ENCODE data around the gene CNTN1.
A peak's percentile ranks its signal among the peaks of the same experiment; 100 is the strongest.
"Not testable (repeated sequence)": the region's sequence is repeated elsewhere in the genome, so short reads cannot be mapped to it uniquely, and the experiment has no call there.

CNTN1 gene

DNA sequence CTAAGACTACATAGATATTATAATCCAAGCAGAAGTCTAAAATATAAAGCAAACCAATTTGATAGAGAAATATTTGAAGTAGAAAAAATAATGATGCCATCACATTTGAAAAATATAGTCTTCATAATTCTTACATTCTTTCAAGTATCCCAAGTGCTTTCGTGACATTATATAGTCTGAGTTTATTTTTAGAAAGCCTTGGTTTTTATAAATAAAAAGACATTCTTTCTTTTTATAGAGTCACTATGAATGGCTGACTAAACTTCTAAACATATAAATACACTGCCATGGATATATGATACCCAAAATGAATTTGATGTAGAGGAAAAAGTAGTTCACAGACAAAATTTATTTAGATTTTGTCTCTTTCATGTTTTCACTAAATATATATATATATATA lies 360.8 kb downstream of the CNTN1 start:
- DNase-seq = no peak

DNA sequence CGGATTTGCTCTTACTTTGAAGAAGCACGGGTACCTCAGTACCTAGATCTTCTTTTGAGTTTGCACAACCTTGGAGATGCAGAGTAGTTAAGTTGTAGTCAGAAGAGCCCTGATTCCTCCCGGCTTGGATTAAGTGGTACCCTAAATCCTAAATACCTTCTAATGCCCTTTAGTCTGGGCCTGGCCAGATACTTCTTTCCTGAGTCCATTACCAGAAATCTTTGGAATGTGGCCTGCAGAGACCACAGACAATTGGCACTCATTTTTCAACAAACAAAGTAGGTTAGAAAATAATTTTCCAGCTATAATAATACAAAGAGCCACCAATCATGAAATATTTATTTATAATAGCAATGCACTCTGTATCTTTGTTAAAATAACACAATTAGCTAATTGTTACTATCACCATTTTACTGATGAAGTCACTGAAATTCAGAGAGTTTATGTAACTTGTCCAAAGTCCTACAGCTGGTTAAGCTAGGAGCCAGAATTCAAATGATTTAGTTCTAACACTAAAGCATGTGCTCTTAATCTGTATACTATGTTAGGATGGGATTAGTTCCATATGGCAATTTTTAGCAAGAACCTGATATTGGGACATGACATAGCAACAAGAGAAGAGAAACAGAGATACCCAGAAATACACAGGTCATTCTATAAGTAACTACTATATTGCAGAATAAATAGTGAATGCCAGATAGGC lies 363.8 kb downstream of the CNTN1 start:
- no peak for DNase-seq

DNA sequence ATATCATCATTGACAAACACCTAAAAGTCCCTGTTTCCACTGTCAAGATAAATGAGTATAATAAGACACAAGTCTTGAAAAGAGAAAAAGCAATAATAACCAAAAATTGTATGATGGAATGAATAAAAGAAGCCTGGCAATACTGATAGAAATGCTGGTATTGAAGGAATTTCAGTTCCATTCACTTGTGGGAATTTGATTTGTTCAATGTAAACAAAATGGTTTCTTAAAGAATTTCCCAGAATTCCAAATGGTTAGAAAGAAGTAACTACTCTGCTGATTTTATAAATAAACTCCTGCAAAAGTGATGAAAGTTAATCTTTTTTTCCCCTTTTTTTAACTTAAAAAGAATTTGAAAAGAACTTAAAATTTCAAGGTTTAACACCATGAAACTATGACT lies 366.0 kb downstream of the CNTN1 start:
- no peak for DNase-seq

DNA sequence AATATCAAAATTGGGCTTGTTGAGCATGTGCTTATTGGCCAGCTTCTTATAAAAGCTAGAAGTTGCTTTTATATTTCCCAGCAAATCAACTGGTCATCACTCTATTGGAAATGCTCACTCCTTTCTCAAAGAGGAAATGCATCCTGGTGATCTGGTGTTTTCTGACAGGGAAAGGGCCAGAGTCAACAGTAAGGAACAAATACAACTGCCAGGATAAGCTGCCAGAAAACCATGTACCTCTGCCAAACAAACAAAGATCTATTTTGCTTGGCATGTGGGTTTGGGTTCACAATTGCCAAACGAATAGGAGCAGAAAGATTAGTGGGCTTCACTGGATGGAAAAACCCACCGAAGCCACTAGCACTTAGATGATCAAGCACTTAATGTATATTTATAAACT lies 369.0 kb downstream of the CNTN1 start:
- no peak for DNase-seq

DNA sequence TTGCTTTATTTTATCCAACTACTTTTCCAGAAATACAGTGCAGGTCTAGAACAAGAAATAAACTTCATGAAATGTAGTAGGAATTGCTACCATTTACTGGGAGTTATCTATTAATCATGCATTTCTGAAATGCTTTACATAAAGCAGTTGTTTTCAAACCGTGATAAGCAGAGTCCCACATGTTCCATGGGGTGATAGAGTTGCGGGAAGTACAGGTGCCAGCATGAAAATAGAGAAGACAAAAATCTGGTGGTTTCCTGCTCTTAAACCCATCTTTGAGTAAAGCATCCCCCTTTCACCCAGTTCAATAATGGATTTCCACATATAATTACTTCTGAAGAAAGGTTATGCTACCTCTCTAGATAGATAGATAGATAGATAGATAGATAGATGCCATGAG lies 372.2 kb downstream of the CNTN1 start:
- DNase-seq = no peak

DNA sequence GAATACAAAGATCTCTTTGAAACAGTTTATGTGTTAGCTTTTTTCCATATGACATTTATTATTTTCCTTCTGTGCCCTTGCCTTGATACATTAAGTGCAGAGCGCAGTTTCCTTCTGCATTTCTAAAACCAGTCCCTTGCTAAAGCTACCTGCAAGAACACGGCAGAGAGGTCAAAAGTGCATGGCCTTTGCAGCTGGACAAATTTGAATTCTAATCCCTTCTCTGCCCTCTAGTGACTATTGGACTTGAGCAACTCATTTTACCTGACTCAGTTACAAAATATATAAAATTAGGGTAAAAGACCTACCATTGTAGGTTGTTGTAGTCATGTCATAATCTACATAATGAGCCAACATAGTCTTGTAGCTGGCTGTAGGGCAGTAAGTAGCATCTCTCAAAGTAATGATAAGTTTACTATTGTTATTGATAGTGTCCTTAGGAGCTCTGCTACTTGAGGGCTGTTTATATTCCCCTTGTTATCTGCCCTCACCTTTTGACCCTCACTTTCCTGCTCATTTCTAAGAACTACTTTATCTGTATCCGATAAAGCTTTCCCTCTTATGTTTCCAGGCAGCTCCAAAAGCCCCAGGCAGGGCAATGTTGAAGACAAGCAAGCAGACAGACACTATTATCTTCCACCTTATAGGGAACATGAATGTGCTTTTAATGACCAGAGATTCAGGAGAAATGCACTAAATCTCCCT lies 375.9 kb downstream of the CNTN1 start:
- DNase-seq = peak in 1 of 3 experiments; percentile 7

DNA sequence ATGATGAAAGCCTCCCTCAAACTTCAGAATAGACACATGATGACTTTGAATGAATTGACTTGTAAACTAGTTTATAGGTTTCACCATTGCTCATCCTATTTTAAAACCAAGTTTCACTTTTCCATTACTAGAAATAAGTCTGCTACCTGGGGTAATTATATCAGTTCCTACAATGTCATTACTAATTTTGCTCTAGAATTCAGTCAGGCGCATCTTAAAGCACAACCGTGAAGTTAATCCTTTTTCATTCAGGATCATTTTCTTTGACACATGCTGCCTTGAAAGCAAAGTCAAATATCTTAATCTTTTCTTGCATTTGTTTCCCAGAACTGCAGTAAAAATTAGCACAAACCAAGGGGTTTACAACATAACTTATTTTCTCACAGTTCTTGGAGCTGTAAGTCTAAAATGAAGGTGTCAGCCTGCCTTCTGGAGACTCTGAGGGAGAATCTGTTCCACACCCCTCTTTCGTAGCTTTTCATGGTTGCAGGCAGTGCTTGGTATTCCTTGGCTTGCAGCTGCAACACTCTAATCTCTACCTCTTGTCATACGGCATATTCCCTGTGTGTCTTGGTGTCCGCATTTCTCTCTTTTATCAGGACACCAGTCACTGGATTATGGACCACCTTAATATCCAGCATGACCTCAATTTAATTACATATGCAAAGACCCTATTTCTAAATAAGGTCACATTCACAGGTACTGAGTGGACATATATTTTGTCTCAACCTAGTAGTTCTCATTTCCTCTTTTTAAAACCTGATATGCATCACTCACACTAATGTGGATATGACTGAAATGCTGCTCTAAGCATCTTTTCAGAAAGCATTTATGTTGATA lies 381.6 kb downstream of the CNTN1 start:
- DNase-seq = no peak

DNA sequence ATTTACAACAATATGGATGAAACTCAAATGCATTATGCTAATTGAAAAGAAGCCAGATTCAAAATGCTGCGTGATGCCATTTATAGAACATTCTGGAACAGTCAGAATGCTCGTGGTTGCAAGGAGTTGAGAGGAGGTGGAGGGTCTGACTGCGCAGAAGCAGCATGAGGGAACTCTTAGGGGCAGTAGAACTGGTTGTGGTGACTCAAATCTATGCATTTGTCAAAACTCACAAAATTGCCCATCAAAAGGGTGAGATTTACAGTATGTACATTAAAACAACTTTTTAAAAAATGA lies 382.2 kb downstream of the CNTN1 start:
- no peak for DNase-seq

DNA sequence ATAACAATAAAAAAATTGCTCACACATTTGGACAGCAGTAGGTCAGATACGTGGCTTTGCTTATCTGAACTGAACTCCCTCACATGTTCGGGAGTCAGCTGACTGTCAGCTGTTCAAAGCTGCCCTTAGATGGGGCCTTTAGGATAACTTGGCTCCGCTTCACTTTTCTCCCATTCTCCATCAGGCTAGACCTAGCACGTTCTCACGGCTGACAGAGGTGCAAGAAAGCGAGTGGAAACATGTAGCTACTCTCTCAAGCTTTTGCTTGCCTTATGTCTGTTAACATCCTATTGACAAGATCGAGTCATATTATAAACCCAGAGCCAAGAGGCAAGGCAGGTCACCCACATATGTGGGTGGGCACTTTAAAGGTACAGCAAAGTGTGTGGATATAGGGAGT lies 383.9 kb downstream of the CNTN1 start:
- DNase-seq = no peak

DNA sequence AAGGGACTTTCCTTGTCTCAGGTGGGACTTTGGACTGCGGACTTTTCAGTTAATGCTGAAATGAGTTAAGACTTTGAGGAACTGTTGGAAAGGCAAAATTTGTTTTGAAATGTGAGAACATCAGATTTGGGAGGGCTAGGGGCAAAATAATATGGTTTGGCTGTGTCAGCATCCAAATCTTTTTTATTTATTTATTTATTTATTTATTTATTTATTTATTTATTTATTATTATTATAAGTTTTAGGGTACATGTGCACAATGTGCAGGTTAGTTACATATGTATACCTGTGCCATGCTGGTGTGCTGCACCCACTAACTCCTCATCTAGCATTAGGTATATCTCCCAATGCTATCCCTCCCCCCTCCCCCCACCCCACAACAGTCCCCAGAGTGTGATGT lies 389.0 kb downstream of the CNTN1 start:
- DNase-seq = not testable (repeated sequence)

DNA sequence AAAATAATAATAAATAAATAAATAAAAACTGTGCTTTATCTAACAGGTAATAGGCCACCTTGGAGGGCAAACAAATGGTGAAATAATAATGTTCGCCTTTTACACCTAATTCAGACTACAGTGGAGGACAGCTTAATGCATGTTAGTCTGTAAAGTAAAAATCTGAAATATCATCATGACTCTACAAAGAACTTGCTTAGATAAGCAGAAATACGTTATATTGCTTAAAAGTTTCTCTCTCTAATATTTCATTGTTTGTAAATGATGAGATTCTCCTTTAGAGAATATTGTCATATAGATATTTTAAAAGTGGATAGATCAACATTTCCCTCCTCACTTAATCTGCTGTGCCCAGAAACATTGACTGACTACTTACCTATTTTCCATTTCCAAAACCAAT lies 397.2 kb downstream of the CNTN1 start:
- DNase-seq = no peak

DNA sequence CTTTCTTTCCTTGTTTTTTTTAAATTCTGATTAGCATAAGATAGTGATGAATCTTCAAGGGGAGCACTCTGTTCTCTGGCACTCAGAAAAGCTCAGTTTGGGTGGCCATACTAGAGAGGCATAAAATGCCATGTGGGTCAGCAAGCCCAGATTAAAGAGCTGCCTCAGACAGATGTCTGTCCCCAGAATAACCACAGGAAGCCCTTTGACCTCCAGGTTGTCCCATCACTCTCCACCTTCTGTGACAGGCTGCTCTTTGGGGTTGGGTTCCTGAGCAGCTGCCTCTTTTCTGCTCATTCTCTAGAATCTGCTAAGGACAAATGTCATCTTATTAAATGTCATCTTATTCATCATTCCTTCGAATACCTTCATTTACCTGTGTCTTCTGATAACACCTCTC lies 399.9 kb downstream of the CNTN1 start:
- DNase-seq = no peak

DNA sequence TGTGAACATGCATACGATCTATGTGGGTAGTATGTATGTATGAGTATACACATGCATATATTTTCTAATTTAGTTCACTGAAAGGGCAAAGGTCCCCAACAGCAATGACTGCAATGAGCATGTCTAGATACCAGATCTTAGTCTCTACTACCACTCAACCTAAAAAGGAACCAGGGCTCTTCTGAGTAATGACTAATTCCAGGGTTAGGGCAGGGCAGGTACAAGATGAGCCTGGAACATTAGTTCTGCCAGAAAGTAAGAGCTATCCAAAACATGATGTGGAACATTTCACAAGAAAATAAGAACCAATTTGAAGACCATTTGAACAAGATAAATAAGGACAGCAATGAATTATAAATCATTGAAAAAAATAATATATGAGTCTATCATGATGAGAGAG lies 404.6 kb downstream of the CNTN1 start:
- DNase-seq = no peak

DNA sequence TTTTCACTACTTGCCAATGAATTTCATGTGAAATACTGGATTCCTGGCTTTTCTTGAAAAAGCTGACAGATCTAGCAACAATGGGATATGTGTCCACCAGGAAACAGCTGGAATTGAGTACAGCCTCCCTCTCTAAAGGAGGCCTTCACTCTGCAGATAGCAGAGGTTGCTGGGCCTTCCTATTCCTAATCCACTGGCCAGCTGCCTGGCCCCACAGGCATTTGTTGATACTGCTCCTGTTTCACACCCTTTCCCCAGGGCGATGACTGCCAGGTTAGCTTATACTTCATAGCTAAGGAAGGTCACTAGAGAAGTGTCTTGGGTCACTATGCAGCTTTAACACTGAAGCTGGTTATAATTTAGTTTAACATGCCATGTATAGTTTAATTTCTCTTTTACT lies 408.3 kb downstream of the CNTN1 start:
- DNase-seq = no peak

DNA sequence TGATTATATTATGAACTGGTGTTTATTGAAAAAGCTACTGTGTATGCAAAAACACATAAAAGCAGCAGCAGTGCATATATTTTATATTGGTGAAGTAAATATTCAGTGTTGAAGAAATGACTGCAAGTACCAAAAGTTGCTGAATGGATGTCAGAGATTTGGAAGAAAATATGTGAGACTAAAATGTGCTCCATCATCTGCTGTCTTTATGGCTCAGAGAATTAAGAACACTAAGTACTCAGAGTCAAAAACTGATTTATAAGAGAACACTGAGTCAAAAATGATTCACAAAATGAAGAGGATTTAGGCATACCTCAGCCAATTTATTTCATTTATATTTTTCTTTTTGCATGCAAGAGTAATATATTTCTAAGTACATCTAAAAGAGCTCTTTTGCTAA lies 409.6 kb downstream of the CNTN1 start:
- no peak for DNase-seq

DNA sequence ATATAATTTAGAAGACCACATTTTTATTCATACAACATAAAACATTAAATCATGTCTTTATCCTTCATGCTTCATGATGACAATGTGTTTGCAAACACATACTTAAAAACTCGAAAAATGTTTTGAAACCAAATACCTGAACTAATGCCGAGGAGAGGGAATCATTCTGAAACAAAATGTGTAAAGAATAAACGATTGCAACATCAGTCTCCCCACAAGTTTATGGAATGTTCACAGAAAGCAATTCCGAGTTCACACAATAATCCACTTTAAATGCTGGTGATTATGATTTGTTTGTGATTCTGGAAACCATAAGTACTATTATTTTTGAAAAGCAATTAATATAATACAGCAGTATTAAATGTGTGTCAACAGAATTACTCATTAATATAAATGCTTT lies 411.4 kb downstream of the CNTN1 start:
- DNase-seq = no peak

DNA sequence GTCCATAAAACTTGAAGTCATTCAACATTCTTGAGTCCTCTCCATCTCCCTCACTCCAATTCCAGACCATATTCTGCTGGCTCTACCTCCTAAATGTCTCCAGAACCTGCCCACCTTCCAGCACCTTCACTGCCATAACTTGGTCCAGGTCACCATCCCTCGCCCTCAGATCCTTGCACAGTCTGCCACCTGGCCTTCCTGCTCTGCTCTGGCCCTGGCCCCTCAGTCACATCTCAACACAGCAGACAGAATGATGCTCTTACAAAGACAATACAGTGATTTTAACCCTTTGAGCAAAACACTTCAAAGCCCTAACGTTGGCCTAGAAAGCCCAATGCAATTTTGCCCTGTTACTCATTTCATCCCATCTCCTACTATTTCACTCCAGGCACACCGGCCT lies 414.1 kb downstream of the CNTN1 start:
- DNase-seq = no peak

DNA sequence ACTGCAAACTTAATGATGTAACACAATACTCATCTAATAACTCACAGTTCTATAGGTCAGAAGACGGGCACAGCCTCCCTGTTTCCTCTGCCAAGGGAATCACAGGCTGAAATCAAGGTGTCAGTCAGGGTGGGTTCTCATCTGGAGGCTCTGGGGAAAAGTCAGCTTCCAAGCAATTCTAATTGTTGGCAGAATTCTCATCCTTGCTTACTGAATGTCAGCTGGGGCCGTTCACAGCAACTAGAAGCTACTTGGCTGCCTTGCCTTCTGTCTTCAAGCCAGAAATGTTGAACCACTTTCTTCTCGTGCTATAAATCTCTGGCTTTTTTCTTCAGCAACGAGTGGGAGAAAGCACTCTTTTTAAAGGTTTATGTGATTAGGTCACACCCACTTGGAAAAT lies 415.8 kb downstream of the CNTN1 start:
- no peak for DNase-seq

DNA sequence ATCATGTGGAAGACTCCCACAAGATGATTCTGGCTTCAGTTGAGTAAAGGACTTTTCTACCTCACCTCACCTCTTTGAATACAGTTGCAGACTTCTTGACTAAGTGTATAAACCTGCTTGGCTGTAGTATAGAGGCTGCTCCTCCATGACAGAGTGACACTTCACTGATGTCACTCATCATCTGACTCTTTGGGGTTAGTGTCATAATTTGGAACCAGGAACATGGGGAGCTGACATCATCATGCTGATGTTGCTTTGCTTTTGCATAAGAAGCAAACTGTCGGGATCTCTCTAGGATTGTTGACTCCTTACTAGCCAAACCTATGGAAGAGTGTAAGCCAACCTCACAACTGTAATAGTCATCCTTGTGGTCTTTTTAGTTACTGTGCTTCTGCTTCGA lies 420.7 kb downstream of the CNTN1 start:
- no peak for DNase-seq

DNA sequence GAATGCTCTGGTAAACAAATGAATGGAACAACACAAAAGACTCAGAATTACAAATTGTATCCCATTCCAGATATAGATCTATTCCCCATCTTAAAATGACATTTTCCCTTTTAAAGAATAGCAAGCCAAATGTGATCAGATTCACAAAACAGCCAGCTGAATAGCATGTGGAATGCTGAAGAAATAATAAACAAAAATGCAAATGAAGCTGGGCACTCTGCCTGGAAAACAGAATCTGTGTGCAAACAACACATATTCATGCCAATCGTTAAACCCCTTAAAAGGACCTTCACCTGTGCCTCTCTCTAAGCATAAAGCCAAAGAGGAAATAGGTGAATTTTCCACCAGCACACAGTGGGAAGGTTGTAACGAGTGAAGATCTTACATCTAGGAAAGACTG lies 428.0 kb downstream of the CNTN1 start:
- DNase-seq = peak in 1 of 3 experiments; percentile 13

DNA sequence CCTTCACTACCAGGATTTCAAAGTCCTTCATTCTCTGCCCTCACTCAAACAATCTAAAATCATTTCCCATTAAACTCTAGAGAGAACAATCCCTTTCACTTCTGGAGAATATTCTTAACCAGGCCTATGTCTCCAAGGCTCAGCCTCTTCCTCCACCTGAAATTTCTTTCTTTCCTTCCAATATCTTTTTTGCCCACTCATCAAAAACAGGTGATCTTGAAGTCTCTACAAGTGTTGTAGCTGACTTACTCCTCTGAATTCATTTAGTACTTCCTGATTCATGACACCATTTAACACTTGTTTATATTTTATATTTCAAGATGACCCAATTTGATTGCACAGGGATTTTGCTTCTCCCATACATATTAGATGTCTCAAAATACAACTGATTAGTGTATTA lies 429.1 kb downstream of the CNTN1 start:
- DNase-seq = no peak
